Endothelial cell of umbilical vein (primary cell): ENCODE measurements around the gene DISP3. TPM values are rescaled to one million over a fixed set of nuclear protein-coding genes. Genes with fewer than 3 reads are reported as not detected.

ENCODE experiments used
- BruUV-seq: library from RNA; stranded (reverse); fragments of 400-500 nt; replicated peaks from 2 replicates; lab custom pipeline; 2021; lab: Mats Ljungman, UMichigan
- CTCF ChIA-PET: fragments of 300-600, 350-600 bp; sonication (Branson Sonifier 250); formaldehyde crosslinking; loops from one replicate; lab custom pipeline; 2021; ENCODE audit warnings: antibody characterized with exemption, inconsistent platforms; lab: Charles Lee
- POLR2A ChIA-PET: fragments of 300-600, 350-600 bp; sonication (Branson Sonifier 250); formaldehyde crosslinking; loops from one replicate; lab custom pipeline; 2021; ENCODE audit warnings: antibody characterized with exemption, inconsistent platforms; lab: Charles Lee
- DNase-seq: peaks from one replicate; pipeline ENCODE4 v3.0.0-alpha.2; 2011; ENCODE audit warnings: low read depth, low spot score
- FAIRE-seq: peaks from 2 replicates; lab custom pipeline; 2011; peaks lifted over from hg19 to GRCh38; lab: Jason Lieb, UNC
- H2AFZ ChIP-seq: 2 replicates; pipeline ENCODE4 v1.6.0; 2012; ENCODE audit warnings: low read depth, low read length, control low read depth, inconsistent platforms
- H3K27ac ChIP-seq: 2 replicates; pipeline ENCODE4 v1.5.1; 2011; ENCODE audit warnings: low read depth, mild to moderate bottlenecking, control low read depth, low read length, moderate library complexity; ENCODE audit not compliant: insufficient read depth
- H3K27me3 ChIP-seq, 2 experiments: 2 replicates each; pipeline versions ENCODE4 v1.6.0 to v1.6.1; 2011; ENCODE audit warnings: low read length in 2 of 2, mixed read lengths in 1 of 2; ENCODE audit not compliant: control insufficient read depth in 2 of 2, insufficient read depth in 2 of 2
- H3K36me3 ChIP-seq, 2 experiments: 2 replicates in 1 of 2; 3 replicates in 1 of 2; pipeline ENCODE4 v1.5.1; 2011; ENCODE audit warnings: low read length in 2 of 2, mild to moderate bottlenecking in 1 of 2, moderate library complexity in 1 of 2; ENCODE audit not compliant: control insufficient read depth in 2 of 2, insufficient read depth in 2 of 2; ENCODE audit errors: extremely low read depth in 1 of 2
- H3K4me1 ChIP-seq: 3 replicates; pipeline ENCODE4 v1.5.1; 2011; ENCODE audit warnings: mild to moderate bottlenecking, low read length; ENCODE audit not compliant: control insufficient read depth, insufficient read depth; ENCODE audit errors: extremely low read depth
- H3K4me2 ChIP-seq: 2 replicates; pipeline ENCODE4 v1.6.1; 2011; ENCODE audit warnings: low read length, control low read depth, mixed read lengths; ENCODE audit not compliant: insufficient read depth
- H3K4me3 ChIP-seq, 3 experiments: fragments of 200-600 bp in 1 of 3; sonication (generic), shearing (Covaris generic) in 1 of 3; replicated peaks in 1 of 3; 2 replicates each; pipeline ENCODE4 v1.5.1; 2011 to 2016; ENCODE audit warnings: control low read depth in 3 of 3, low read length in 3 of 3, mild to moderate bottlenecking in 2 of 3, inconsistent platforms in 1 of 3, low read depth in 1 of 3, moderate library complexity in 1 of 3; ENCODE audit not compliant: insufficient read depth in 1 of 3
- H3K79me2 ChIP-seq: 2 replicates; pipeline ENCODE4 v1.6.0; 2012; ENCODE audit warnings: low read length, inconsistent platforms; ENCODE audit not compliant: control insufficient read depth, insufficient read depth
- H3K9ac ChIP-seq: replicated peaks from 2 replicates; pipeline ENCODE3; 2011; ENCODE audit warnings: low read length, control low read depth; ENCODE audit not compliant: insufficient read depth; ENCODE audit errors: extremely low read depth
- H3K9me1 ChIP-seq: replicated peaks from 3 replicates; pipeline ENCODE4 v1.6.0; 2011; ENCODE audit warnings: mild to moderate bottlenecking, low read length; ENCODE audit not compliant: control insufficient read depth, insufficient read depth; ENCODE audit errors: extremely low read depth
- H3K9me3 ChIP-seq: replicated peaks from 2 replicates; pipeline ENCODE4 v1.5.1; 2012; ENCODE audit warnings: low read length, inconsistent platforms; ENCODE audit not compliant: control insufficient read depth, insufficient read depth
- H4K20me1 ChIP-seq: replicated peaks from 2 replicates; pipeline ENCODE3; 2011; ENCODE audit warnings: mild to moderate bottlenecking, low read length; ENCODE audit not compliant: control insufficient read depth, insufficient read depth; ENCODE audit errors: extremely low read depth
- CTCF ChIP-seq, 2 donors: IDR thresholded peaks; 1 replicate in 1 of 2; 2 replicates in 1 of 2; pipeline ENCODE4 v1.5.1; 2011; ENCODE audit warnings: low read length in 2 of 2, mild to moderate bottlenecking in 2 of 2, moderate library complexity in 2 of 2, control low read depth in 1 of 2, inconsistent platforms in 1 of 2, low read depth in 1 of 2; ENCODE audit not compliant: insufficient read depth in 1 of 2; ENCODE audit errors: extremely low read depth in 1 of 2
- EZH2 ChIP-seq: IDR thresholded peaks from 2 replicates; pipeline ENCODE4 v1.6.1; 2012; ENCODE audit warnings: borderline replicate concordance, low read depth, mild to moderate bottlenecking, moderate library complexity, low read length, inconsistent platforms; ENCODE audit not compliant: severe bottlenecking
- FOS ChIP-seq: IDR thresholded peaks from 2 replicates; pipeline ENCODE4 v1.6.1; 2011; ENCODE audit warnings: mild to moderate bottlenecking, low read length, moderate library complexity, borderline replicate concordance; ENCODE audit not compliant: insufficient read depth
- GATA2 ChIP-seq: IDR thresholded peaks from 2 replicates; pipeline ENCODE4 v1.7.0; 2011; ENCODE audit warnings: low read depth, mild to moderate bottlenecking, moderate library complexity, mixed read lengths, low read length; ENCODE audit not compliant: insufficient read length, insufficient read depth
- JUN ChIP-seq: IDR thresholded peaks from 2 replicates; pipeline ENCODE4 v1.6.1; 2011; ENCODE audit warnings: borderline replicate concordance, low read depth; ENCODE audit not compliant: insufficient read length, insufficient read depth
- MAX ChIP-seq: IDR thresholded peaks from 2 replicates; pipeline ENCODE4 v1.6.1; 2011; ENCODE audit not compliant: insufficient read depth, insufficient read length
- MYC ChIP-seq: IDR thresholded peaks from one replicate; pipeline ENCODE4 v1.6.1; 2011; ENCODE audit warnings: mild to moderate bottlenecking, low read depth, low read length
- POLR2A ChIP-seq: IDR thresholded peaks from 2 replicates; pipeline ENCODE4 v1.6.1; 2012; ENCODE audit warnings: low read depth, mild to moderate bottlenecking, control low read depth, low read length
- POLR2AphosphoS5 ChIP-seq: IDR thresholded peaks from 2 replicates; pipeline ENCODE4 v1.6.1; 2012; ENCODE audit warnings: low read depth, mild to moderate bottlenecking, control low read depth, low read length, moderate library complexity; ENCODE audit not compliant: insufficient read depth
- dilution Hi-C: fragments of 300-500 bp; cut with MboI; formaldehyde crosslinking; loops from one replicate; pipeline ENCODE4 v1.15.0; 2019; ENCODE audit warnings: low sequenced_read_pairs; ENCODE audit not compliant: extremely low pct_ligation_motif_present
- intact Hi-C: fragments of 100-400 bp; cut with micrococcal nuclease; formaldehyde crosslinking; loops from one replicate; pipeline ENCODE4 v1.10.0; 2022
- polyA plus RNA-seq, 4 experiments: library from polyadenylated mRNA; depleted of rRNA in 3 of 4; stranded (reverse) in 3 of 4; unstranded in 1 of 4; fragments of >200 nt; gene quantifications; 2 replicates each; pipeline versions ENCODE4 v1.2.1 to v1.2.3, GENCODE V29; 2011 to 2012; ENCODE audit warnings: missing spikeins in 1 of 4
- total RNA-seq: library from RNA; stranded (reverse); gene quantifications from 2 replicates; pipeline ENCODE4 v1.2.3, GENCODE V29; 2021

Gene DISP3
- total and polyA plus RNA-seq, 2 donors (not counting 3 experiments of a cell fraction or from before 2014, with no cell fraction given): 0.26 to 0.49 TPM

GRCh38 chr1:11524465-11525150 is 45.7 kb downstream of the DISP3 start:
- DNase-seq (no peak), FAIRE-seq (no peak)
- no peak overlapping the region for H3K4me2 ChIP-seq
- H3K27ac ChIP-seq: no peak overlapping the region
- no peaks in the 10 kb centered on the region for H3K4me1 ChIP-seq
- H3K36me3 ChIP-seq: no peaks in the 10 kb centered on the region
- H4K20me1 ChIP-seq: no peaks in the 10 kb centered on the region
- dilution Hi-C loops: no loop called here
- H3K4me3 ChIP-seq: no peak overlapping the region
- no peak overlapping the region for H3K9ac ChIP-seq
- intact Hi-C loops: no loop called here
- TF ChIP-seq GATA2 (no peak), EZH2 (no peak), POLR2A (no peak), CTCF (IDR thresholded peaks at IDR 0.05; ENCODE audit: extremely low read depth in 1 of 2, insufficient read depth in 1 of 2, low read depth in 1 of 2, low read length in 2 of 2) (no peak)
- H2AFZ ChIP-seq: no peak overlapping the region
- H3K27me3 ChIP-seq: no peaks in the 10 kb centered on the region
- no peaks in the 10 kb centered on the region for H3K9me1 ChIP-seq
- POLR2A ChIA-PET: no interaction called here
- no peaks in the 10 kb centered on the region for H3K9me3 ChIP-seq
- CTCF ChIA-PET: no interaction called here
- no peaks in the 10 kb centered on the region for H3K79me2 ChIP-seq
- no TSS peak for BruUV-seq

- H3K79me2 ChIP-seq: no peaks in the 10 kb centered on the region
- FAIRE-seq (no peak), DNase-seq (no peak)
- H3K36me3 ChIP-seq: no peaks in the 10 kb centered on the region
- ChIA-PET POLR2A (no interaction called here), CTCF (no interaction called here)
- H3K27me3 ChIP-seq: no peaks in the 10 kb centered on the region
- H3K4me1 ChIP-seq: no peaks in the 10 kb centered on the region
- H3K4me2 ChIP-seq: no peak overlapping the region
- H3K9me3 ChIP-seq: no peaks in the 10 kb centered on the region
- H3K9ac ChIP-seq: no peak overlapping the region
- dilution Hi-C loops (no loop called here), intact Hi-C loops (no loop called here)
- no peak overlapping the region for H3K27ac ChIP-seq
- no peak for TF ChIP-seq GATA2
- TF ChIP-seq CTCF (IDR thresholded peaks at IDR 0.05; ENCODE audit: extremely low read depth in 1 of 2, insufficient read depth in 1 of 2, low read depth in 1 of 2, low read length in 2 of 2): no peak
- TF ChIP-seq MAX: no peak
- TF ChIP-seq EZH2: no peak
- TF ChIP-seq MYC: no peak
- no peak for TF ChIP-seq POLR2A
- no peak for TF ChIP-seq FOS
- no peak for TF ChIP-seq JUN
- no peak for TF ChIP-seq POLR2AphosphoS5
- no peaks in the 10 kb centered on the region for H4K20me1 ChIP-seq
- no peaks in the 10 kb centered on the region for H3K9me1 ChIP-seq
- no TSS peak for BruUV-seq
- H3K4me3 ChIP-seq: no peak overlapping the region
- H2AFZ ChIP-seq: no peak overlapping the region
Measured at GRCh38 chr1:11525151-11525505, 46.2 kb downstream of the DISP3 start.
